ENCODE results near the gene ZBTB21.

- no peak for TF ChIP-seq TSHZ2 (CRISPR knock-in tag; IDR thresholded peaks at IDR 0.05)
- no peak for TF ChIP-seq PATZ1 (CRISPR knock-in tag; IDR thresholded peaks at IDR 0.05; ENCODE audit: borderline replicate concordance)
These were observed 26.2 kb upstream of the ZBTB21 start for GRCh38 chr21:42036313-42036712.
